ENCODE measurements around the gene CNNM1. TPM values are rescaled to one million over a fixed set of nuclear protein-coding genes. Genes with fewer than 3 reads are reported as not detected.

Gene CNNM1
- polyA plus RNA-seq, 1 experiment: 0.14 TPM

GRCh38 chr10:99370993-99371392, 41.8 kb downstream of the CNNM1 start:
- CTCF ChIA-PET: interaction anchor here (0.5 kb wide), 1 partner anchor 962 kb away, joined by 4 read pairs; no protein-coding TSS in a partner anchor

GRCh38 chr10:99372546-99373271, 43.6 kb downstream of the CNNM1 start:
- no peak overlapping the region for H3K27ac ChIP-seq (ENCODE audit: low read depth, low read length)
- TF ChIP-seq CTCF (IDR thresholded peaks at IDR 0.05; ENCODE audit: low read depth, low read length): no peak
- no peak for DNase-seq (ENCODE audit: low read depth, low spot score)
- no peaks in the 10 kb centered on the region for H3K9me3 ChIP-seq (ENCODE audit: control insufficient read depth, insufficient read depth, low read length)
- no peak overlapping the region for H3K4me3 ChIP-seq (ENCODE audit: low read depth, low read length)
- ChIA-PET POLR2A (no interaction called here), CTCF (interaction anchor here (1.0 kb wide), 1 partner anchor 20 kb away, joined by 7 read pairs; no protein-coding TSS in a partner anchor)
- no peaks in the 10 kb centered on the region for H3K27me3 ChIP-seq (ENCODE audit: control insufficient read depth, insufficient read depth, low read length)

More at GRCh38 chr10:99370993-99371392, 41.8 kb downstream of the CNNM1 start:
- POLR2A ChIA-PET: no interaction called here
- no peaks in the 10 kb centered on the region for H3K9me3 ChIP-seq (ENCODE audit: control insufficient read depth, insufficient read depth, low read length)
- no peak for DNase-seq (ENCODE audit: low read depth, low spot score)
- H3K27ac ChIP-seq (ENCODE audit: low read depth, low read length): no peak overlapping the region
- peak; percentile 38; the same call in 1 of the 2 replicates for TF ChIP-seq CTCF (IDR thresholded peaks at IDR 0.05; ENCODE audit: low read depth, low read length)
- H3K4me3 ChIP-seq (ENCODE audit: low read depth, low read length): no peak overlapping the region
- H3K27me3 ChIP-seq (ENCODE audit: control insufficient read depth, insufficient read depth, low read length): no peaks in the 10 kb centered on the region

- no peak for TF ChIP-seq CTCF (IDR thresholded peaks at IDR 0.05; ENCODE audit: low read depth, low read length)
- no peak for DNase-seq (ENCODE audit: low read depth, low spot score)
- CTCF ChIA-PET: interaction anchor here (1.0 kb wide), 1 partner anchor 18 kb away, joined by 3 read pairs; no protein-coding TSS in a partner anchor
- Histone ChIP-seq H3K9me3 (ENCODE audit: control insufficient read depth, insufficient read depth, low read length) (no peaks in the 10 kb centered on the region), H3K27me3 (ENCODE audit: control insufficient read depth, insufficient read depth, low read length) (no peaks in the 10 kb centered on the region), H3K27ac (ENCODE audit: low read depth, low read length) (no peak overlapping the region), H3K4me3 (ENCODE audit: low read depth, low read length) (no peak overlapping the region)
- POLR2A ChIA-PET: no interaction called here
These were observed 45.4 kb downstream of the CNNM1 start for GRCh38 chr10:99374526-99374925.

- H3K9me3 ChIP-seq (ENCODE audit: control insufficient read depth, insufficient read depth, low read length): no peaks in the 10 kb centered on the region
- ChIA-PET POLR2A (no interaction called here), CTCF (interaction anchor here (1.0 kb wide), 1 partner anchor 17 kb away, joined by 3 read pairs; no protein-coding TSS in a partner anchor)
- TF ChIP-seq CTCF (IDR thresholded peaks at IDR 0.05; ENCODE audit: low read depth, low read length): no peak
- no peaks in the 10 kb centered on the region for H3K27me3 ChIP-seq (ENCODE audit: control insufficient read depth, insufficient read depth, low read length)
- no peak overlapping the region for H3K27ac ChIP-seq (ENCODE audit: low read depth, low read length)
- H3K4me3 ChIP-seq (ENCODE audit: low read depth, low read length): no peak overlapping the region
- DNase-seq (ENCODE audit: low read depth, low spot score): no peak
These were observed 45.8 kb downstream of the CNNM1 start for GRCh38 chr10:99374972-99375371.

- ChIA-PET POLR2A (no interaction called here), CTCF (interaction anchor here (0.7 to 1.0 kb wide), 3 partner anchors 17 to 916 kb away, joined by 3 read pairs; no protein-coding TSS in a partner anchor)
- no peak for DNase-seq (ENCODE audit: low read depth, low spot score)
- Histone ChIP-seq H3K27ac (ENCODE audit: low read depth, low read length) (no peak overlapping the region), H3K27me3 (ENCODE audit: control insufficient read depth, insufficient read depth, low read length) (no peaks in the 10 kb centered on the region), H3K9me3 (ENCODE audit: control insufficient read depth, insufficient read depth, low read length) (no peaks in the 10 kb centered on the region), H3K4me3 (ENCODE audit: low read depth, low read length) (no peak overlapping the region)
- no peak for TF ChIP-seq CTCF (IDR thresholded peaks at IDR 0.05; ENCODE audit: low read depth, low read length)
These were observed 46.3 kb downstream of the CNNM1 start for GRCh38 chr10:99375426-99375825.

All from AG04450 (cell line).